ENCODE results near the gene TXLNG. TPM values are rescaled to one million over a fixed set of nuclear protein-coding genes. Genes with fewer than 3 reads are reported as not detected.
A peak's percentile ranks its signal among the peaks of the same experiment; 100 is the strongest.
"Not testable (repeated sequence)": the region's sequence is repeated elsewhere in the genome, so short reads cannot be mapped to it uniquely, and the experiment has no call there.

The TXLNG gene
- polyA plus RNA-seq (ENCODE audit: insufficient read length in 10 of 10), result 10 to 100 TPM in 3 of 10 donors, 1 to 10 TPM in 7; 7.2 to 11.6 (median 9.7) TPM
- long read RNA-seq, donor 1, full-length matches to known transcripts, result 2 of 113 reads
- long read RNA-seq, donor 1, partial matches to known transcripts, result 77 of 113 reads
- long read RNA-seq, donor 1, other reads (novel, unspliced or antisense), result 34 of 113 reads
- long read RNA-seq, donor 2, result 0 reads
- long read RNA-seq, donor 3, result 0 reads
- long read RNA-seq, donor 4, result 0 reads
- long read RNA-seq, donor 5, result 0 reads
- long read RNA-seq, donor 6, partial matches to known transcripts, result 6 of 6 reads
- long read RNA-seq, donor 6, other reads (novel, unspliced or antisense), result 0 of 6 reads
- long read RNA-seq, donor 7, full-length matches to known transcripts, result 1 of 1 reads
- long read RNA-seq, donor 7, partial matches to known transcripts, result 0 of 1 reads
- long read RNA-seq, donor 7, other reads (novel, unspliced or antisense), result 0 of 1 reads
- long read RNA-seq, donor 8, full-length matches to known transcripts, result 2 of 2 reads
- long read RNA-seq, donor 8, partial matches to known transcripts, result 0 of 2 reads
- long read RNA-seq, donor 8, other reads (novel, unspliced or antisense), result 0 of 2 reads
- long read RNA-seq, donor 9, result 0 reads

DNA sequence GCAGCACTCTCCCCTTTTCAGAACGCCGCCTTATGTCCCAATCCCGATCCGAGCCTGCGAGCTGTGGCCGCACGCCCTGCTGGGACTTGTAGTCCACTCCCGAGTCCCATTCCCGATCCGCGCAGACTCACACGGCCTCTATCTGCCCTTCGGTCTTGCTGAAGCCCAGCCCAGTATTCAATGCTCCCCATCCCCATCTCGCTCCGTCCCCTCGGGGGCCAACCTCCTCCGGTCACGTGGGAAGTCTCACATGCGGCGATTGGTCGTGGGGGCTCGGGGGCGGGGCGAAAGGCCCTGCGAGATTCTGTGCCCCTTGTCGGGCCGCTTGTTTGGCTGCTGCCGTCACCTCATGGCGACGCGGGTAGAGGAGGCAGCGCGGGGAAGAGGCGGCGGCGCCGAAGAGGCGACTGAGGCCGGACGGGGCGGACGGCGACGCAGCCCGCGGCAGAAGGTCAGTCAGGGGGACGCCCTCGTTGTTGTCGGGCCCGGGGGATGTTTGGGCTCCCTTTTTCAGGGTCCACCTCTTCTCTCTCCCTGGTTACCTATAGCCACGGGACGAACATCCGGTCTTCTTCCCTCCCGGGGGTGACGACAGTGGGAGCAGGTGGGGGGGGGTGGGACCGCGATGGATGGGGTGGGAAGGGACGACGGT, at the start of gene TXLNG:
Gene TXLNG, plus strand, starts transcription at position 328 of the 652 bp plus-strand sequence. Its CDS starts 22 bp downstream, at position 350.
- DNase-seq, result peak; percentile 97 to 99 (median 98)

- DNase-seq, result no peak
These were observed 49.2 kb upstream of the TXLNG start for GRCh38 chrX:16737024-16737423.

GRCh38 chrX:16739574-16739973, 46.7 kb upstream of the TXLNG start:
- DNase-seq, result no peak

GRCh38 chrX:16743604-16744325, 42.5 kb upstream of the TXLNG start:
- DNase-seq, result peak in 1 of 3 donors; percentile 36

DNA sequence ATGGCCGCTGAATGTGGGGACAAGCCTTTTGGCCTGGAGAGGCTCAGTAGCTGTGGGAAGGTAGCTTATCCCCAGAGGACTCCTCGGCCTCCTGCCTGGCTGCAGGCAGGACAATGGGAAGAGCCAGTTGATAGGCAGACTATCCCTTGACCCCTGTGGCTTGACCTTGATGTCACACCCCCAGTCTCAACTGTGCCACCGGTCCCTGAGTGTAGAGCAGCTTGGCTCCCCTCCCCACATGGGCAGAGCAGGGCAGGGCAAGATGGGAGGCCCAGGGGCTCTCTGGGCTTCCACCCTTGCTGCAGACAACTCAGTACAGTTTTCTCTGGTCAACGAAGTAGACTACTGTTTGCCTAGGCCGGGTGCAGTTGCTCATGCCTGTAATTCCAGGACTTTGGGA, 41.2 kb upstream of the TXLNG start:
- no peak for DNase-seq

GRCh38 chrX:16745659-16746058, 40.6 kb upstream of the TXLNG start:
- DNase-seq, result no peak

GRCh38 chrX:16748425-16748824, 37.8 kb upstream of the TXLNG start:
- DNase-seq, result no peak

GRCh38 chrX:16750136-16750535, 36.1 kb upstream of the TXLNG start:
- DNase-seq, result no peak

DNA sequence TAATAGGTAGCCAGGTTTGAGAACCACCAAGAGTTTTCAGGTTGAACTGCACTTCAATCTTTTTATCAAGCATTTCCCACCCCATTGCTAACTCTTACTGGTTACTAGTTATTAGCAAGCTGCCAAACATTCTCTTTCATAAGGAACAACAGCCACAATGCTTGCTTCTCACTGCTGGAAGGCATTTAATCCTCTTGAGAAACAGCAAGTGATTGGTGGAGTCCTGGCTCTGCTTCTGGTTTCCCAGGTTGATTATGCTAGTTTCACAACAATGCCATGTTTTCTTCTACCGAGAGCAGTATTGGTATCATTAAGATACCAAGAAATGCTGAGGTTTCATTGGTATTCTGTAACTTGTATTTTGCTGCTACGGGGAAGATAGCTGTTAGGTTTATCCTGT, 32.2 kb upstream of the TXLNG start:
- DNase-seq, result no peak

DNA sequence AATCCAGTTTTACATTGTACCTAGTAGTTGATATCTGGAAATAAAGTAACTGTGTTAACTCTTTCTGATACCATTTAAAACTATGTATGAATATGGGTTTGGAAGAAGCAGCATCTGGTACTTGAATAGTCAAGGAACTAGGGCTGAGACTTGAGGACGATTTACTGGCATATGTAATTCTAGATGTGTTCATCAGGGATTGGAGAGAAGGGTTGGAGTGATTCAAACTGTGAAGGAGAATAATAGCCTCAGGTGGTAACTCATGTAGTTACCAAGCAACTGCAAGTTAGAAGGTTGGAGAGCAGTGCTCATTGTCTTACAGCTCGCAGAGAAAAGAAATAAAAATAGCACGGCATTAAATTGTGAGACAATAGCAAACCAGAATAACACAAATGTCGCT, 29.5 kb upstream of the TXLNG start:
- DNase-seq, result no peak

DNA sequence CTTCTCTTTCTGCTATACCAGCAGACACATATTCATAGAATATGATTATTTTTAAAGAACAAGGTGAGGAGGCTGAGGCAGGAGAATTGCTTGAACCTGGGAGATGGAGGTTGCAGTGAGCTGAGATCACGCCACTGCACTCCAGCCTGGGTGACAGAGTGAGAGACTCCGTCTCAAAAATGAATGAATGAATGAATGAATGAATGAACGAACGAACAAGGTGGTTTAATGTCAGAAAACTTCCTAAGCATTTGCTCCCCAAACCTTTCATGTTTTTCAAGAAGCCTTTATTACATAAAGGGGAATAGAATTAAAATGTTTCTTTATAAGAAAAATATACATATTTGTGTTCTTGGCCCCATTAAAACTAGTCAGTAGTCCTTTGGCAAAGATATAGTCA, 24.8 kb upstream of the TXLNG start:
- not testable (repeated sequence) for DNase-seq

DNA sequence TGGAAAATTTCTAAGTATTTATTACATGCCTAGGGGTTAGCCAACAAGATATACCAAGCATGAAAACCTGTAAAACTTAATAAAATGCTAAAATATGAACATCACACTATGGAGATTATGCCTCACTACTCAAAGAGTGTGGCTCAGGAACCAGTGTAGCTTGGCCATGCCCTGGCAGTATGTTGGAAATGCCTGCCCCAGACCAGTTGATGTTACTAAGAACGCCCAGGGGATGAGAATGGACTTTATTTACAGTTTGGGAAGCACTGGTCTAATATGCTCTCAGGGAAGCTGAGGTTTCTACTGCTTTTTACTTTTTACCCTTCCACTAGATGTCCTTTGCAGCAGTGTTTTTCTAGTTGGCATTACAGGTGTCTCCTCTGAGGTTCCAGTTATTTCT, 23.7 kb upstream of the TXLNG start:
- no peak for DNase-seq

DNA sequence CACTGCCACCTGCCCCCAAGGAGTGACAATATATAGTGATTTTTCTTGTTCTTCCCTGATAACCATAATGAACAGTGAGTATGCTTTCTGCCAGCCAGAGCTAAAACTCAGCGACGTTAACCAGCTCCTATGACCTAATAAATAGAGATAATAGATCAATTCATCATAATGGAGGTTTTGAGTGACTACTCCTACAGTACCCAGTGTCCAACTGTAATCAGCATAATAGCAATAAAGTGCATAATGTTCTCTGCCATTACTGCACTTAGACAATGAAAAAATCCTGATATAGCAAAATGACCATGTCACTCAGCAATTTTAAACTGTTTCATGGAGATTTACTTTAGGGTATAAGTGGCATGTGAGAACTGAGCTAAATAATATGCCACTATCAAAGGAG, 20.7 kb upstream of the TXLNG start:
- no peak for DNase-seq

DNA sequence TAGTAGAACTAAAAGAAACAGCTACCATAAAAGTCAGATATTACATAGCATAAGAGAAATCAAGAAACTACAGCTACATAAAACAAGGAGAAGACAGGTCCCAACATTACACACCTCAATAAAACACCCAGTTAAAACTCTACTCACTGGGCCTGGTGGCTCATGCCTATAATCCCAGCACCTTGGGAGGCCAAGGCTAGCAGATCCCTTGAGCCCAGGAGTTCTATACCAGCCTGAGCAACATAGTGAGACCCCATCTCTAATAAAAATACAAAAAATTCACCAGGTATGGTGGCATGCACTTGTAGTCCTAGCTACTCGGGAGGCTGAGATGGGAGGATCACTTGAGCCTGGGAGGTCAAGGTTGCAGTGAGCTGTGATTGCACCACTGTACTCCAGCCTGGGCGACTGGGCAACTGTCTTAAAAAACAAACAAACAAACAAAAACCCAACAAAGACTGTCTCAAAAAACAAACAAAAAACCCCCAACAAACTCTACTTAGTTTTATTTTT, 15.2 kb upstream of the TXLNG start:
- DNase-seq, result no peak

DNA sequence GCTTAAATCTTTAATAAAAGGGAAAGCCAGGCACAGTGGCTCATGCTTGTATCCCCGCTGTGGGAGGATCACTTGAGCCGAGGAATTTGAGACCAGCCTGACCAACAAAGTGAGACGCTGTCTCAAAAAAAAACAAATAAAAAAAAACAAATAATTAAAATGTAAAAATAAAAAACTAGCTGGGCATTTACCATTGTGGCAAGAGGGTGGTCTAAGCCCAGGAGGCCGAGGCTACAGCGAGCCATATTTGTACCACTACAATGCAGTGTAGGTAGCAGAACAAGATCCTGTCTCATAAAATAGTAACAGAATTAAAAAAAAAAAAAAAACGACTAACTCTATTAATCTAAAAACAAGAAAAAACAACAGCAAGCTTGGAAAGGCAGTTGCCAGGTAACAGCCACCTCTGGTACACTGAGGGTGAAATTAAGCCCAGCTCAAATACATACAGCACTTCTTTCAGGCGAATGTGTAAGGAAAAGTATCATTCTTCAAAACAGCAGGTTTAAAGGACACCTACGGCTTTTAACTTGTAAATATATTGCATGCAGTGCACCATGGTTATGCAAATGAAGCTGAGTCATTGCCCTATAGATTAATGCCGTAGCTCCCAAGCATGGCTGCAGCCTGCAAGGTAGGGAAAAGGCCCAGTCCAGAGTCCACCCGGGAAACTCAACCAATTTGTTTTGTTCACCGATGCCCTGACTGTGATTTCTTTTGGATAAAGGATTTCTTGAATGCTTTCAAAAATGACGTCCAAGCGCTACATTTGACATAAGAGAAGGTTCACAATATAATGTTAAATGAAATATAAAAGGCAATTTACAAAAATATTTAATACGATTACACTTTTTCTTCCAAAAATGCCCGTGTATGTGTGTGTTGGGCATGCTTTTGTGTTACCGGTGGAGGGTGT, 14.5 kb upstream of the TXLNG start:
- peak in 2 of 3 donors; percentile 27 to 45 for DNase-seq

DNA sequence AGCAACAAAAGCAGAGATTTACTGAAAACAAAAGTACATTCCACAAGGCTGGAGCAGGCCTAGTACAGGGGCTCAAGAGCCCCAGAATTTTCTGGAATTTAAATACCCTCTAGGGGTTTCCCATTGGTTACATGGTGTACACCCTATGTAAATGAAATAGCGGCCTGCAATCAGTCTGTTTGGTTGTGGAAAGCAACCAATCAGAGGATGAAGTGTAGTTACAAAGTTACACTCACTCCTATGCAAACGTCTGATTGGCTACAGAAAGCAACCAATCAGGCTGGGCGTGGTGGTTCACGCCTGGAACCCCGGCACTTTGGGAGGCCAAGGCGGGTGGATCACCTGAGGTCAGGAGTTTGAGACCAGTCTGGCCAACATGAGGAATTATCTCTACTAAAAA, 13.8 kb upstream of the TXLNG start:
- no peak for DNase-seq

DNA sequence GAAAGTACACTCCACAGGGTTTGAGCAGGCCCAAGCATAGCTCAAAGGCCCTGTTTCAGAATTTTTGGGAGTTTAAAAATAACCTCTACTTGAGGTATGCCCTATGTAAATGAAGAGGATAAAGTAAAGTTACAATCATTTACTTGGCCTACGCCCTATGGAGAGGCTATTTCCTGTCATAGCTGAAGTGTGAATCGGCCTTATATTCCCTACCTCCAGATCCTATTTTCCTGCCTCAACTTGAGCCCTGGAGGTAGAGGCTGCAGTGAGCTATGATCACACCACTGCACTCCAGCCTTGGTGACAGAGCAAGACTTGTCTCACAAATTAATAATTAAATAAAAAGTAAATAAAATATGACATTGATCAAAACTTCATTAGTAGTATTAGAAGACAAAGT, 11.5 kb upstream of the TXLNG start:
- no peak for DNase-seq

DNA sequence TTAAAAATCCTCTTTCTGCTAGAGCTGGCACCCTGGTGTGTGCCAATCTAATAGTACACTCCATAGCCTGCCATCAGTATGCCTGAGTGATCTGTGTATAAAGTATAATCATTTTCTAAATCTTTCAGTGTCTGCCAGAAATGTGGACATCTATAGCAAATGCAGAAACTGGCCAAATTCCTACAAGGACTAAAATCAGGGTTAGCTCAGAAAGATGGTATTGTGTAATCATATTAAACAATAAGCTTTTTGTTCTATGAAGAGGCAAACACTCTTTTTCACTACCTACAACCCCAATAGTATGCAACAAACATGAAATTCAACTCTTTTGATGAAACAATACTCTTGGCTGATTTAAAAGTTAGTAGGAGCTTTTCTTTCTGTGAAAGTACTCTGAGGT, 7.7 kb upstream of the TXLNG start:
- DNase-seq, result no peak

DNA sequence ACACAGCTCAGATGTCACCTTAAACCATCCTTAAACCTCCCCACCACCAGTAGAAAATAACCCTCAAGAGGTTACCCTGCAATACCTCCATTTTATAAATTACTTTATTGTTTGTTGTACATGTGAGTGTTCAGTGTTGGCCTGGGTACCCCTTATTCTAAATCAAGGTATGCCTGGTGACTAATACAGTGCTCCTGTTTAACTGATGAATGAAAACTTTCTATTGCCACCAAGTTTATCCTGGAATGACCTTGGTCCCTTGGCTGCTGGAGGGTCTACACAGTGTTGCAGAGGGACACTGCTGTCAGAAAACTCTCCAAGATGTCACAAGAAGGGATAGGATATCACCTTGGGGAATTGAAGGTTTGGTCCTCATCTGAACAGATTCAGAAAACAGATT, 7.3 kb upstream of the TXLNG start:
- DNase-seq, result no peak

GRCh38 chrX:16779815-16780214, 6.5 kb upstream of the TXLNG start:
- not testable (repeated sequence) for DNase-seq

DNA sequence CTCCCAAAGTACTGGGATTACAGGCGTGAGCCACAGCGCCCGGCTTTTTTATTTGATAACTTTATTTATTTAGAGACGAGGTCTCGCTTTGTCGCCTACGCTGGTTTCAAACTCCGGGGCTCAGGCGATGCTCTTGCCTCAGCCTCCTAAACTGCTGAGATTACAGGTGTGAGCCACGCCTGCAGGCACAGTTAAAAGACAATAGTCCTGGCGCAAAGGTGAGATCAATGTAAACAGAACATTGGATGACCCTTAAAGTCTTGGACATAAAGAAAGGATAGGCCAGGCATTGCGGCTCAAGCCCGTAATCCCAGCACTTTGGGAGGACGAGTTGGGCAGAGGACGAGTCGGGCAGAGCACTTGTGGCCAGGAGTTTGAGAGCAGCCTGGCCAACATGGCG, 2.8 kb upstream of the TXLNG start:
- DNase-seq, result no peak
